GM18870 (cell line): ENCODE results near the gene ANGEL2.

Experiments used
- ATAC-seq: cut with Tn5 transposase; IDR thresholded peaks from one replicate; pipeline ENCODE4 v1.9.1; 2021; ENCODE audit warnings: moderate library complexity; ENCODE audit not compliant: unreplicated experiment

ANGEL2 gene

DNA sequence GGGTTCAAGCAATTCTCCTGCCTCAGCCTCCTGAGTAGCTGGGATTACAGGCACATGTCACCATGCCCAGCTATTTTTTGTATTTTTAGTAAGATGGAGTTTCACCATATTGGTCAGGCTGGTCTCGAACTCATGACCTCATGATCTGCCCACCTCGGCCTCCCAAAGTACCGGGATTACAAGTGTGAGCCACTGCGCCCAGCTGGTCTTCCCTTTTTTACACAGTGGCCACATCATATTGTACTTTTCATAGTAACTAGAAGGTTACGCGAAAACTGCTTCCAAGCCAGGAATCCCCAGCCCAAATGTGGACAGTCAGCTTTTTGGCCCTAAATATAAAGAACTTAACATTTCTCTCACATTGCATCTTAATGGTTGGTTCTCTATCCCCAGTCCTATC is 61.2 kb downstream of the ANGEL2 start:
- ATAC-seq, result no peak

DNA sequence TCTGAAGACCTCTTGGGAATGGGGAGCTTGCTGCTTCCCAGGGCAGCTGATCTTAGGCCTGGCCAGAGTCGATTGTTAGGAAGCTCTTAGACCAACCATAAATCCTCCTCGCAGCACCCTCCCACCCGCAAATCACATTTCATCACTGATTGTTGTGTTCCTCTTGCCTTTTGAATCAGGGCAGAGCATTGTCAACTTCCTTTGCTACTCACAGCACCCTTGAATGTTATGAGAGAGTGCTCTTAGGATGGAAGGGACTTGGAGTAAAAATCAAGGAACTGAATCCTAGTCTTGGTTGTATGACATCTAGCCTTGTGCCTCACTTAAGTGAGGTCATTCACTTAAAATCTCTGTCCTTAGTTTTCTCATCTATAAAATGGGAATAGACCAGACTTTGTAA is 62.3 kb downstream of the ANGEL2 start:
- ATAC-seq, result no peak

DNA sequence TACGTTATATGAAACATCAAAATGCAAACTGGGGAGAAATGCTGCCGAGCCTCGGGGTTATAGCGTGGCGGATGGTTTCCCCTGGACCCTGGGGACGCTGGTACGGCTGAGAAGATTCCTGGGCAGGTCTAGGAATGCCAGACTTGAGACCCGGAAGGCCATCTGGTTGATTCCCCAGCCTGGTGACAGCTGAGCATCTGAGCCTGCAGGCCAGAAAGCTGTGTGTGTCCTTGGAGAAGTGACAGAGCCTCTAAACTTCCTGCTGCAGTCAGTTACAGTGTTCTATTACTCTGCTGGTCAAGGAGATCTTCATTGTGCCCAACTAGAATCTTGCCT is 63.1 kb downstream of the ANGEL2 start:
- ATAC-seq, result no peak

DNA sequence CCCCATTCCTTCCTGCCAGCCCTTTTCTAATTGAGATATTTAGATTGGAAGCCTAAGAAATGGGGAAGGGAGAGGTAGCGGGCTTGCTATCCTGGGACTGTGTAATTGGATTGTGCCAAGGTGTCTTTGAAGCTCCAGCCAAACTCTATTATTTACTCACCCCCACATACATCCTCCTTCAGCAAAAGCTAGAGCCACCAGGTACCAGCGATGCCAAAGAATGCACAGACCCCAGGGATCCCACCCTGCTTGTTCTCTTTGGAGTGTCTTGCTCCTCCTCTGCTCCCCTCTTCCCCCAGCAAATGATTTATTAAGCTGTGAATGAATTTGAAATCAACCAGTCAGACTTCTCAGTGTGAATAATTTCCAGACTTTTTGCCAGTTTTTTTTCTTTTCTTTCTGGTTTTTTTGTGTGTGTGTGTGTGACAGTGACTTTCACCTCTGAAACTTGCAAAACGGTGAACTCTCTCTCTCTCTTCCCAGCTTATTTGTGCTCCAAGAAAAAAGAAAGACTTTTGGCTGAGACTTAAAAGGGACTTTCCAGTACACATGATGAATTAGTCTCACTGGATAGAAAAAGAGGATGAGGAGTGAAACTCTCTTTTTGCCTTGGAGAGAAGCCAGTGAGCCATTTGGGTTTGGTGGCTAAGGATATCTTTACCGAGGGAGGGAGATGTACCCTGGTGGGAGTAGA is 63.6 kb downstream of the ANGEL2 start:
- no peak for ATAC-seq

GRCh38 chr1:212951126-212951946 is 64.3 kb downstream of the ANGEL2 start:
- no peak for ATAC-seq

- peak; percentile 77 for ATAC-seq
Measured at GRCh38 chr1:212950243-212951125, 65.2 kb downstream of the ANGEL2 start, which contains the start of gene VASH2. VASH2 (plus strand) TSS chr1:212950541; CDS start chr1:212951543, 1,002 bp downstream.

DNA sequence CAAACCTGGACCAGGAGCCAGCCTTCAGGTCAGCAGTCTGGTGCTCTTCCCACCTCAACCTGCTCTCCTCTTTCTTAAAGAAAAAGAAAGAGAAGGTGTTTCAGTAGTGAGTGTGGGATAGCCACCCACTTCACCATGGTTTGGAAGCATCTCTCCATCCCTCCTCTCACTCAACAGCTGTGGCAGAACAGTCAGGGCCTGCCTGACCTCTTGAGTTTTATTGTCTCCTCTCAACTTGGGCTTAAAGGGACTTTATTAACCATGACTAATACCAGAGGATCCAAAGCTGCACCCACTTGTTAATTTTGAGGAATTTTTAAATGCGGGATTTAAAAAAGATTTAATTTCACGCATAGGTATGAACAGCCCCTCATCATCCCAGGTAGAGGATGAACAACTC is 65.9 kb downstream of the ANGEL2 start:
- no peak for ATAC-seq

DNA sequence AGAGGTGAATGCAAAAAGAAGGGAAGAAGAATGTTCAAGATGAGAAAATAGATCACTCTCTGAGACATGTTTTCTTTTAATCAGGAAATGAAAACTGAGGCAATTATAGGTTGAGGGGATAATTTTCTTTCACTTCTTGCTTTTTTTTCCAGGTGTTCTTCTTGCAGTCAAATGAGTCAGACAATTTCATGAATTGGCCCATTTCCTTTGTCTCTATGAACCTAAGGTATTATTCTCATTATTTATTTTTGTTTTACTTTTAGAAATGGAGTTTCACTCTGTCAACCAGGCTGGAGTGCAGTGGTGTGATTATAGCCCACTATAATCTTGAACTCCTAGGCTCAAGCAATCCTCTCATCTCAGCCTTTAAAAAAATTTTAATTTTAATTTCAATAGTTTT is 68.8 kb downstream of the ANGEL2 start:
- ATAC-seq, result no peak

DNA sequence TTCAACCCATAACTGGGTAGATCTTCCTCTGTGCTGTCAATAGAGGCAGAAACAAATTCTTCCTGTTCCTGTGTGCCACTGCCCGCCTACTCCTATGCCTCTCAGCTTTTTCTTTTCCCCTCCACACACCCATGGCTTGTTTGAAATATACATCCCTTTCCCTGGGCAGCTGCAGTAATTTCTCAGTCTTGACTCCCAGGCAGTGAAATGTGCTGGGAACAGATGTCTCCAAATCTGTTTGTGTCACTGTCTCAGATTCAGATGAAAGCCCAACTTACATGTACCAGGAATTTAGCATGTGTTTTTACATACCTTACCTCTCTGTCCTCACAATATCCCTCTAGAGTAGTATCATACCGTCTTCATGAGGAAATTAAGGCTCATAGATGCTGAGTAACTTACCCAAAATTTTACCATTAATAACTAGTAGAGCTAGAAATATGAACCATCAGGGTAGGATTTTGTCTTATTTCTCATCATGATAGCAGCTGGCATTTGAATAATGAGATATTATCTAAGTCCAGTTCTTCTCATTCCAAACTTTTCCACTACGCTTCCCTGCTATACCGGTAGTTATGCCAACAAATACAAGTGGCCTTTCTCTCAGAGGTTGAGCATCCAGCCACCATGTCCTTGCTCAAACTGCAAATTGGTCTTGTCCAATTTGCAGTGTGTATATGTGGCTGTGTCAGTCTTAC is 70.1 kb downstream of the ANGEL2 start:
- no peak for ATAC-seq

DNA sequence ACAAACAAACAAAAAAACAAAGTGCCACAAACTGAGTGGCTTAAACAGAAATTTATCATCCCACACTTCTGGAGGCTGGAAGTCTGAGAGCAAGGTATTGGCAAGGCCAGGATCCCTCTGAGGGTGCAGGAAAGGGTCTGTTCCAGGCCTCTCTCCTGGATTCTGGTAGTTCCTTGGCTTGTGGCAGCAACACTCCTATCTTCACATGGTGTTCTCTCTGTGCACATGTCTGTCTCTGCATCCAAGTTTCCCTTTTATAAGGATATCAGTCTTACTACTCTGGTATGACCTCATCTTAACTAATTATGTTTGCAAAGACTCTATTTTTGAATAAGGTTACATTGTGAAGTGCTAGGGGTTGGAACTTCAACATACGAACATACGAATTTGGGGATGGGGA is 70.6 kb downstream of the ANGEL2 start:
- no peak for ATAC-seq

GRCh38 chr1:212944229-212944901 is 71.3 kb downstream of the ANGEL2 start:
- no peak for ATAC-seq

DNA sequence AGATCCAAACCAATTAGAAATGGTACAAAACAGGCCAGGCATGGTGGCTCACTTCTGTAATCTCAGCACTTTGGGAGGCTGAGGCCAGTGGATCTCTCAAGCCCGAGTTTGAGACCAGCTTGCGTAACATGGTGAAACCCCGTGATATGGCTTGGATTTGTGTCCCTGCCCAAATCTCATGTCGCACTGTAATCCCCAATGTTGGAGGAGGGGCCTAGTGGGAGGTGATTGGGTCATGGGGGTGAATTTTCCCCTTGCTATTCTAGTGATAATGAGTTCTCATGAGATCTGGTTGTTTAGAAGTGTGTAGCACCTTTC is 72.3 kb downstream of the ANGEL2 start:
- ATAC-seq, result no peak

GRCh38 chr1:212942679-212943392 is 72.8 kb downstream of the ANGEL2 start:
- no peak for ATAC-seq
